PC-9 (cell line): ENCODE results near the gene CCDC91.

Experiments used
- CTCF ChIP-seq: fragments of 200-600 bp; sonication (generic); conservative IDR thresholded peaks from 2 replicates; pipeline ENCODE4 v1.6.1; 2017; ENCODE audit warnings: mixed run types, antibody characterized with exemption, mild to moderate bottlenecking, moderate library complexity
- EZH2 ChIP-seq: fragments of 200-600 bp; sonication (generic); IDR thresholded peaks from 2 replicates; pipeline ENCODE4 v1.8.0; 2017; ENCODE audit warnings: antibody characterized with exemption, low read depth

GRCh38 chr12:28235985-28236384, 45.7 kb downstream of the CCDC91 start:
- TF ChIP-seq CTCF, result no peak
- TF ChIP-seq EZH2, result no peak
